IPS-18c (cell line): Measurements from ENCODE around the gene VDAC1.

Experiments
- H3K4me3 ChIP-seq: 2 replicates; pipeline ENCODE4 v1.7.0; 2013; ENCODE audit warnings: low read depth, mild to moderate bottlenecking, low read length, moderate library complexity; ENCODE audit not compliant: insufficient read depth
- H3K9me3 ChIP-seq: one replicate; pipeline ENCODE4 v1.6.1; 2013; ENCODE audit warnings: mild to moderate bottlenecking, low read length, moderate library complexity; ENCODE audit not compliant: control insufficient read depth, insufficient read depth

The VDAC1 gene

DNA sequence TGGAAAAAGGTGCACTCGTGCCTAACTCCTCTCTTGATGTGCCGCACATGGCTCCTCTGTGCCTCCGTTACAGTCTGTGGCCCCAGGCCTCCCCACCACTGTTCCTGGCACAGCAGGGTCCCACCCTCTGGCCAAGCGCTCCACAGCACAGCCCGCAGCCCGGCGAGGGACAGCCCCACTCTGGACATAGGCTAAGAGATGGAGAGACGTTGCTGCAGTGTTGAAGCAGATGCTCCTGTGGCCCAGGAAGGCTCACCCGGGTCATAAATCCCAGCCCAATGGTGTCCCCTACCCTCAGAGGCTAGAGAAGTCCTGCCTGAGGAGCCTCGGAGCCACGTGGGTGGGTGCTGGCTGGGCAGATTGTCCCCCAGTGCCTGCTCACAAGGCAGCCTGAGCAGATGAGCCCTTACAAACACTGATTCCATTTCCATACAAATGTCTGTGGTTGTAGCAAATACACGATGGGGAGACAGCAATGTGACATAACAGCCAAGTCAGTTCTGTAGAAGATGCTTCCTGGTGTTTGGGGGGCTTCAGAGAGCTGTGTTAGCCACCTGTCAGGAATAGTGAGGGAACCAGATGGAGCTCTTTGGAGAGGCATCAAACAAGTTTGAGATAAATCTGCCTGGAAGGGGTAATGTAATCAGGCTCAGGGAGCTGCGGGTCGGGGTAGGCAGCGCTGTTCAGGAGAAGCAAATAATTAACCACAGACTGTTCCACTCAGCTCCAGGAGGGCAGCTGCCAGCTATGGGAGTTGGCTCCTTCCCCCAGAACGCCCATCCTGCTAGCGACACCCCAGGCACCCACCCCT lies 78.1 kb downstream of the VDAC1 start:
- Histone ChIP-seq H3K4me3 (no peak overlapping the region), H3K9me3 (peaks cover 2% of the 10 kb centered on the region)

DNA sequence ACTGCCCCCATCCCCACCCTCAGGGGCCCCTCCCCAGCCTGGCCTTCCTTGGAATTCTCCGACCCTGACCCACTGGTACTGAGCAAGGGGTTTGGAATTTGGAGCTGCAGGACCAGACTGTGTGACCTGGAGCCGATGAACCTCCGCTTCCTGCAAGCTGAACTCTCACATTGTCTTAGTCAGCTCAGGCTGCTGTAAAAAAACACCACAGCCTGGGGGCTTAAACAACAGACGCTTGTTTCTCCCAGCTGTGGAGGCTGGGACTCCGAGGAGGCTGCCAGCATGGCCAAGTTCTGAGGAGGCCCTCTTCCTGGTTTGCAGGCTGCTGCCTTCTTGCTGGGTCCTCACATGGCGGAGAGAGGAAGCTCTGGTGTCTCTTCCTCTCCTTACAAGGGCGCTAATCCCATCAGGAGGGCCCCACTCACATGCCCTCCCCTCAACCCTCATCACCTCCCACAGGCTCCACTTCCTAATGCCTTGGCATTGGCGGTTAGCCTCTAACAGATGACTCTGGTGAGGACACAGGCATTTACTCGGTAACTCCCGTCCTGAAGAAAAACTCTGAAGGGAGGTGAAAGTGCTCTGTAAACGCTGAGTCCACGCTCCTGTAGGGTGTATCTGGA lies 78.8 kb downstream of the VDAC1 start:
- H3K9me3 ChIP-seq = peaks cover 2% of the 10 kb centered on the region
- H3K4me3 ChIP-seq = no peak overlapping the region

- H3K9me3 ChIP-seq = peaks cover 2% of the 10 kb centered on the region
- no peak overlapping the region for H3K4me3 ChIP-seq
Observed at GRCh38 chr5:133925269-133925668, 79.5 kb downstream of the VDAC1 start.

DNA sequence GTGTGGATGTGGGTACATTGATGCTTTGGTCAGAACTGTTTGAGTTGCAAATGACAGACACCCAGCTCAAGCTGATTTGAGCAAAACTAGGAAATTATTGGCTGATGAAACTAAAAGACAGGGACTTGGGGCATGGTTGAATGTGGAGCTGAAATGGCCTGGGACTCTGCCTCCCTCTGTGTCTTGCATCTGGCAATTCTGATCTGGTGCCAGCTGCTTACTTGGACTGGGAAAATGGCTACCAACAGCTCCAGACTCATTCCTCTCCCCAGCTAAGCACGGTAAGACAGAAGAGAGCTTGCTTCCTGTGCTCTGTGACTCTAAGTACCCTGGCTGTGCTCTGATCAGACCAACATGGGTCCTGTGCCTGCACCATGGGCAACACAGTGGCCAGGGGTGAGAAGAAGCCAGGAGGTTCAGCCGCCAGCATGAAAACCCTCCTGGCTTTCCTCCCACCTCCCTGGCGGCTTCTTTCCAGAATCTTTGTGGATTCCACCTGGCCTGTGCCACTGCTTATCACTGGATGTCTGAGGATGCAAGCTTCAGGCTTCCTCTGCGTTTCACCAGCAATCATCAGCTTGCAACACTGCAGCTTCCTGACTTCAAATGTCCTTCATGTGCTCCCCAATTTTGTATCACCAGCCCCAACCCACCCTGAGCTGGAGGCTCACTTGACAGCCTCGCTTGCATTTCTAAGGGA lies 80.4 kb downstream of the VDAC1 start:
- Histone ChIP-seq H3K9me3 (peaks cover 2% of the 10 kb centered on the region), H3K4me3 (no peak overlapping the region)

GRCh38 chr5:133921979-133922378 lies 82.8 kb downstream of the VDAC1 start:
- Histone ChIP-seq H3K9me3 (peaks cover 2% of the 10 kb centered on the region), H3K4me3 (no peak overlapping the region)
